NCI-H2196 treated with DMSO at 0.1 percent for 48 hours (cell line): ENCODE results near the gene SLC38A9.
"Not testable (repeated sequence)": the region's sequence is repeated elsewhere in the genome, so short reads cannot be mapped to it uniquely, and the experiment has no call there.

Source experiments
- DNase-seq: peaks from one replicate; lab custom pipeline; 2025; ENCODE audit not compliant: unreplicated experiment; lab: John Stamatoyannopoulos, UW

SLC38A9 gene

GRCh38 chr5:55613112-55613868 is 98.8 kb downstream of the SLC38A9 start:
- no peak for DNase-seq

GRCh38 chr5:55610542-55610941 is 101.6 kb downstream of the SLC38A9 start:
- DNase-seq: no peak

GRCh38 chr5:55609413-55609812 is 102.7 kb downstream of the SLC38A9 start:
- DNase-seq: no peak

- DNase-seq: no peak
Measured at GRCh38 chr5:55608595-55609349, 103.4 kb downstream of the SLC38A9 start.

GRCh38 chr5:55607309-55607708 is 104.8 kb downstream of the SLC38A9 start:
- DNase-seq: not testable (repeated sequence)

GRCh38 chr5:55604611-55605067 is 107.5 kb downstream of the SLC38A9 start:
- no peak for DNase-seq

- DNase-seq: no peak
Measured at GRCh38 chr5:55603922-55604321, 108.2 kb downstream of the SLC38A9 start.

- DNase-seq: no peak
Measured at GRCh38 chr5:55601628-55602027, 110.5 kb downstream of the SLC38A9 start.

- DNase-seq: no peak
Measured at GRCh38 chr5:55601204-55601618, 110.9 kb downstream of the SLC38A9 start.

GRCh38 chr5:55600497-55601203 is 111.5 kb downstream of the SLC38A9 start:
- no peak for DNase-seq

- no peak for DNase-seq
Measured at GRCh38 chr5:55600086-55600485, 112.0 kb downstream of the SLC38A9 start.

GRCh38 chr5:55599148-55600050 is 112.7 kb downstream of the SLC38A9 start:
- DNase-seq: no peak

- DNase-seq: no peak
Measured at GRCh38 chr5:55597014-55597981, 114.8 kb downstream of the SLC38A9 start.

- DNase-seq: no peak
Measured at GRCh38 chr5:55594671-55595070, 117.5 kb downstream of the SLC38A9 start.

- peak; percentile 6 for DNase-seq
Measured at GRCh38 chr5:55593115-55593472, 119.0 kb downstream of the SLC38A9 start.

GRCh38 chr5:55592388-55593114 is 119.6 kb downstream of the SLC38A9 start:
- no peak for DNase-seq

- DNase-seq: no peak
Measured at GRCh38 chr5:55591686-55592085, 120.4 kb downstream of the SLC38A9 start.

GRCh38 chr5:55585206-55585610 is 126.9 kb downstream of the SLC38A9 start:
- DNase-seq: no peak
